ENCODE data around the gene RAB3GAP1. TPM values are rescaled to one million over a fixed set of nuclear protein-coding genes. Genes with fewer than 3 reads are reported as not detected.

Gene RAB3GAP1
- total RNA-seq, 1 donor from 2014 or later: 37.3 TPM

DNA sequence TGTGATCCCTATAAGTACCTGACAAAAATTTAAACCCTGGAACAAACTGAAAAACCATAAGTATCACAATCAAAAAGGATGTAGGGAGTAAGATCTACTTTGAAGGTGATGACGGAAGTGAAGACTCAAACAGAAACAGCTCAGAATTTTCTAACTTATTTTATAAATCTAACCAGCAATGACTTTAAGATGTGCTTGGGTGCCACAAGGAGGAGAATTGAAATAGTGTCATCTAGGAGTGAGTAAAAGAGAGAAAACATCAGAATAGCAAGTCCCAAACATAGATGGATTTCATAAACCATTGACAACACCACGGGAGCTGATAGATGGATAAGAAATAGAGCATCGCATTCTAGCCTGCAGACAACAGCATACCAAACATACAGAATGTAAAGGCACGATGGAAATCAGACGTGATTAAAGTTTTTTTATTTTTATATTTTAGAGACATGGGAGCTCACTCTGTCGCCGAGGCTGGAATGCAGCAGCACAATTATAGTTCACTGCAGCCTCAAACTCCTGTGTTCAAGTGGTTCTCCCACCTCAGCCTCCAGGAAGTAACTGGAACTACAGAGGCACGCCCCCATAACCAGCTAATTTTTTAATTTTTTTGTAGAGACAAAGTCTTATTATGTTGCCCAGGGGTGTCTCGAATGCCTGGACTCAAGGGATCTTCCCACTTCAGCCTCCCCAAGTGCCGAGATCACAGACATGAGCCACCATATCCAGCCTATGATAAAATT is 41.7 kb upstream of the RAB3GAP1 start:
- Mint-ChIP-seq H3K4me1 (no peaks in the 10 kb centered on the region), H3K36me3 (no peaks in the 10 kb centered on the region), H3K9me3 (no peaks in the 10 kb centered on the region), H3K4me3 (no peak overlapping the region), H3K27ac (no peak overlapping the region), H3K27me3 (ENCODE audit: low read depth) (peaks cover 29% of the 10 kb centered on the region)
- TF ChIP-seq, protein P1, sequence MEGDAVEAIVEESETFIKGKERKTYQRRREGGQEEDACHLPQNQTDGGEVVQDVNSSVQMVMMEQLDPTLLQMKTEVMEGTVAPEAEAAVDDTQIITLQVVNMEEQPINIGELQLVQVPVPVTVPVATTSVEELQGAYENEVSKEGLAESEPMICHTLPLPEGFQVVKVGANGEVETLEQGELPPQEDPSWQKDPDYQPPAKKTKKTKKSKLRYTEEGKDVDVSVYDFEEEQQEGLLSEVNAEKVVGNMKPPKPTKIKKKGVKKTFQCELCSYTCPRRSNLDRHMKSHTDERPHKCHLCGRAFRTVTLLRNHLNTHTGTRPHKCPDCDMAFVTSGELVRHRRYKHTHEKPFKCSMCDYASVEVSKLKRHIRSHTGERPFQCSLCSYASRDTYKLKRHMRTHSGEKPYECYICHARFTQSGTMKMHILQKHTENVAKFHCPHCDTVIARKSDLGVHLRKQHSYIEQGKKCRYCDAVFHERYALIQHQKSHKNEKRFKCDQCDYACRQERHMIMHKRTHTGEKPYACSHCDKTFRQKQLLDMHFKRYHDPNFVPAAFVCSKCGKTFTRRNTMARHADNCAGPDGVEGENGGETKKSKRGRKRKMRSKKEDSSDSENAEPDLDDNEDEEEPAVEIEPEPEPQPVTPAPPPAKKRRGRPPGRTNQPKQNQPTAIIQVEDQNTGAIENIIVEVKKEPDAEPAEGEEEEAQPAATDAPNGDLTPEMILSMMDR (IDR thresholded peaks at IDR 0.05; ENCODE audit: unreplicated experiment): no peak
- DNase-seq (ENCODE audit: low spot score in 2 of 2, unreplicated experiment in 2 of 2): no peak

DNA sequence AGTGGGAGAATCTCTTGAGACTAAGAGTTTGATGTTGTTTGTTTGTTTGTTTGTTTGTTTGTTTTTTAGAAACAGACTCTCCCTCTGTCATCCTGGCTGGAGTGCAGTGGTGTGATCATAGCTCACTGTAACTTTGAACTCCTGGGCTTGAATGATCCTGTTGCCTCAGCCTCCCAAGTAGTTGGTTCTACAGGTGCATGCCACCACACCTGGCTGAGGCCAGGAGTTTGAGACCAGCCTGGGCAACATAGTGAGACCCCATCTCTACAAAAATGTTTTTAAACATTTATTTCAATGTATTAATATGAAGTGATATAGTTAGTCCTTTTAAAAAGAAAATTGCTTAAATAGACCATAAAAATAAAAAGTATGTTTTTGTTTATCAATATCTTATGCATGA is 40.5 kb upstream of the RAB3GAP1 start:
- TF ChIP-seq, protein P1 (IDR thresholded peaks at IDR 0.05; ENCODE audit: unreplicated experiment): no peak
- no peak overlapping the region for H3K27ac Mint-ChIP-seq
- H3K9me3 Mint-ChIP-seq: peaks cover 4% of the 10 kb centered on the region
- H3K4me3 Mint-ChIP-seq: no peak overlapping the region
- no peak for DNase-seq (ENCODE audit: low spot score in 2 of 2, unreplicated experiment in 2 of 2)
- H3K27me3 Mint-ChIP-seq (ENCODE audit: low read depth): peaks cover 16% of the 10 kb centered on the region
- no peaks in the 10 kb centered on the region for H3K36me3 Mint-ChIP-seq
- H3K4me1 Mint-ChIP-seq: no peaks in the 10 kb centered on the region

DNA sequence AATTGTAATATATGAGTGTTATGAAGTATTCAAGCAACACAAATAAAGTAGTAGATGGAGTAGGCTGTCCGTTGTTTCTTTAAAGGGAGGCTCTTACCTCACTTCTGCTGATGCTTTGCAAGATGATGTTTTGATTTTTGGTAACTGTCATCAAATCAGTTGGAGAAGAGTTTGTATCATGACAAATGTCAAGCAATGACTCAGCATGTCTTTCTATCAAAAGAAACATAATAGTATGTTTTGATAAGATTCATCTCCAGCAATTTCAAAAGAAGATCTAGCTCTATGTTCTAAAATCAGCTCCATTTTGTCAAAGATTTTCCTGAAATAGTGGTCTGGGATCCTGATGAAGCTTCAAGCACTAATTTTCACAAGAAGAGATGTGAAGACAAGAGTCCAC is 30.5 kb upstream of the RAB3GAP1 start:
- DNase-seq (ENCODE audit: low spot score in 2 of 2, unreplicated experiment in 2 of 2): no peak
- TF ChIP-seq, protein P1 (IDR thresholded peaks at IDR 0.05; ENCODE audit: unreplicated experiment): no peak
- Mint-ChIP-seq H3K9me3 (peaks cover 4% of the 10 kb centered on the region), H3K27me3 (ENCODE audit: low read depth) (peaks cover 12% of the 10 kb centered on the region), H3K4me1 (no peaks in the 10 kb centered on the region), H3K4me3 (no peak overlapping the region), H3K36me3 (no peaks in the 10 kb centered on the region), H3K27ac (no peak overlapping the region)

DNA sequence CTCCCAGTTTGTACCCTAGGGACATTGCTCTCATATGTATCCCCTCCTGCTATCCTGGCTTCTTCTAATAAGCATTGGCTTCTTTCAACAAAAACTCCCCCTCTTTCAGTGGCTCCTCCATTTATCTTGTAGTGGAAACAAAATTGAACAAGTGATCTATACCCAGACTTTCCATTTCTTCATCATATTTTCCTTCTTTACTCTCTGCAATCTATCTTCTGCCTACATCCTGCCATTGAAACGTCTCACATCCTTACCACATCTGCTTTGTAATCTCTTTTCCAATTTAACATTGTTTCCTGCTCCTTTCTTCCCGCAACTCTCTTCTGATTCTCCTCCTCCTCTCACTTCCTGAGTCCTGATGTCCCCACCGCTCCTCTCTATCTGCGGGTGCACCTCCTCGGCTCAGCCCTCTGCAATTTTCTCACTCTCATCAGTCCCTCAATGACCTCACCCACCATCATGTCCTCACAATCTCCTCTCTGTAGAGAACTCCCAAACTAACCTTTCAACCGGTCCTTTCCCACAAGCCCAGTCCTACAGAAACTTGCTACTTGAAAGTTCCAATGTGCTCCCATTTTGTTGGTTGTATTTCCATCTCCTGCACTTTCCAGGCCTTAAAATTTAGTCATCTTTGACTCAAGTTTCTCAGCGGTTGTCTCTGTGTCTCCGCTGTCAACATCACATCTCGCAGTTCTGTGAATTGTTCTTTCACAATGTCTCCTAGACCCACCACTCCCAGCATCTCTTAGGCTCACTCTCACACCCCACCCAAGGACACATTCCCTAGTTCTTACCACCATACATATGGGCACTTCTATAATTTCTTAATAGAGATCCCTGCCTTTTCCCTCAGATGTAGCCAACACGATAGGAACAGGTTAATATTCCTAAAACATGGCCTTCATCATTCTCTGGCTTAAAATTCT is 28.9 kb upstream of the RAB3GAP1 start:
- no peak overlapping the region for H3K27ac Mint-ChIP-seq
- DNase-seq (ENCODE audit: low spot score in 2 of 2, unreplicated experiment in 2 of 2): no peak
- TF ChIP-seq, protein P1 (IDR thresholded peaks at IDR 0.05; ENCODE audit: unreplicated experiment): no peak
- H3K9me3 Mint-ChIP-seq: no peaks in the 10 kb centered on the region
- peaks cover 12% of the 10 kb centered on the region for H3K27me3 Mint-ChIP-seq (ENCODE audit: low read depth)
- H3K36me3 Mint-ChIP-seq: no peaks in the 10 kb centered on the region
- no peak overlapping the region for H3K4me3 Mint-ChIP-seq
- no peaks in the 10 kb centered on the region for H3K4me1 Mint-ChIP-seq

DNA sequence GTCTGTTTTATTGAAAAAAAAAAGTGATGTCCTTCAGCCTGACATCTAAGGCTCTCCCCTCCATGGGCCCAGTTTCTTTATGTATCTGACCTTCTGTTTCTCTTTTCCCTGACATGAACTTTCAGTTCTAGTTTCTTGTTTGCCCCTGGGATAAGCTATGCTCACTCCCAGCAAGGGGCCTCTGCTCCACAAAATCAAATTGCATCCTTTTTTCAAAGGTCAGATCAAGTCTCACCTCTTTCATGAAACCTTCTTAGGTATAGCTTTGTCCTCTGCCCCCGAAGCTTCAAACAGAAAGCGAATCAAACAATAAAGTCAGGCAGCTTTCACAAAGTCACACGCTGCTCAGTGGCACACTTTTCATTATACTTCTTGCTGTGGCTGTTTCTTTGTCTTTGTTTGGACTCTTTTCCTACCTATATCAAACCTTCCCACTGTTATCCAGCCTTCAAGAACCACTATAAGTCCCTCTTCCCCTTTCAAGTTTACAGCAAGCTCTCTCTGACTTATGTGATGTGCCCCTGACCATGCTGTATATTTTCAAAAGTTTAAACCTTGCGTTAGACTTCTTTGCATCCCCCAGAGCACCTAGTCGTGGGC is 28.1 kb upstream of the RAB3GAP1 start:
- H3K4me3 Mint-ChIP-seq: no peak overlapping the region
- TF ChIP-seq, protein P1 (IDR thresholded peaks at IDR 0.05; ENCODE audit: unreplicated experiment): no peak
- no peak overlapping the region for H3K27ac Mint-ChIP-seq
- H3K4me1 Mint-ChIP-seq: no peaks in the 10 kb centered on the region
- peaks cover 12% of the 10 kb centered on the region for H3K27me3 Mint-ChIP-seq (ENCODE audit: low read depth)
- no peaks in the 10 kb centered on the region for H3K9me3 Mint-ChIP-seq
- no peaks in the 10 kb centered on the region for H3K36me3 Mint-ChIP-seq
- no peak for DNase-seq (ENCODE audit: low spot score in 2 of 2, unreplicated experiment in 2 of 2)

Data from mesothelial cell of epicardium (in vitro differentiated cells).